Measurements from ENCODE around the gene P2RX2.

DNA sequence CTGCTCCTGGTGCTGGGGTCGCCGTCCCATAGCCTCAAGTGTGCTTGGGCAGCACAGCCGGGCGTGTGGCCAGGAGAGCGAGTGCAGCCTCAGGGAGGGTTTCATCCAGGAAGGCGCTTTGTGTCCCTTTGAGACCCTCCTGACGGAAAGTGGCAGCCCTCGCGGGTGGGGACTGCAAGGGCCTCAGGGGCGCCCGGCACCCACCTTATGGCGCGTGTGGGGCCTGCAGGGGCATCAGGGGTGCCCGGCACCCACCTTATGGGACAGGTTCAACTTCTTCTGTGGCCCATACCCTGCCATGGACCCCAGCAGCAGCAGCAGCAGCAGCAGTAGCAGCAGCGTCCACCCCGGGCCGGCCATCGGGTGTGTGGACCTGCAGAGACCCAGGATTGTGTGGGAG is 12.7 kb upstream of the P2RX2 start:
- TF ChIP-seq, protein P1, sequence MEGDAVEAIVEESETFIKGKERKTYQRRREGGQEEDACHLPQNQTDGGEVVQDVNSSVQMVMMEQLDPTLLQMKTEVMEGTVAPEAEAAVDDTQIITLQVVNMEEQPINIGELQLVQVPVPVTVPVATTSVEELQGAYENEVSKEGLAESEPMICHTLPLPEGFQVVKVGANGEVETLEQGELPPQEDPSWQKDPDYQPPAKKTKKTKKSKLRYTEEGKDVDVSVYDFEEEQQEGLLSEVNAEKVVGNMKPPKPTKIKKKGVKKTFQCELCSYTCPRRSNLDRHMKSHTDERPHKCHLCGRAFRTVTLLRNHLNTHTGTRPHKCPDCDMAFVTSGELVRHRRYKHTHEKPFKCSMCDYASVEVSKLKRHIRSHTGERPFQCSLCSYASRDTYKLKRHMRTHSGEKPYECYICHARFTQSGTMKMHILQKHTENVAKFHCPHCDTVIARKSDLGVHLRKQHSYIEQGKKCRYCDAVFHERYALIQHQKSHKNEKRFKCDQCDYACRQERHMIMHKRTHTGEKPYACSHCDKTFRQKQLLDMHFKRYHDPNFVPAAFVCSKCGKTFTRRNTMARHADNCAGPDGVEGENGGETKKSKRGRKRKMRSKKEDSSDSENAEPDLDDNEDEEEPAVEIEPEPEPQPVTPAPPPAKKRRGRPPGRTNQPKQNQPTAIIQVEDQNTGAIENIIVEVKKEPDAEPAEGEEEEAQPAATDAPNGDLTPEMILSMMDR (conservative IDR thresholded peaks at IDR 0.05), result no peak
- TF ChIP-seq EZH2 (IDR thresholded peaks at IDR 0.05; ENCODE audit: low read depth), result no peak

Data from PC-9 (cell line).